Stimulated activated CD8-positive, alpha-beta memory T cell treated with anti-CD3 and anti-CD28 coated beads, Interleukin-12 subunit alpha, Interleukin-12 subunit beta, amount 100 ng/mL, for 1 hour (primary cell): Measurements from ENCODE around the gene ISY1.
"Not testable (repeated sequence)": the region's sequence is repeated elsewhere in the genome, so short reads cannot be mapped to it uniquely, and the experiment has no call there.

Experiments
- DNase-seq: peaks from one replicate; pipeline ENCODE4 v3.0.0-alpha.2; 2020; ENCODE audit warnings: low read depth

The ISY1 gene

GRCh38 chr3:129166579-129167332 lies 5.9 kb upstream of the ISY1 start:
- no peak for DNase-seq

GRCh38 chr3:129165594-129165993 lies 4.7 kb upstream of the ISY1 start:
- DNase-seq = not testable (repeated sequence)

GRCh38 chr3:129164500-129164899 lies 3.6 kb upstream of the ISY1 start:
- no peak for DNase-seq

- DNase-seq = no peak
Measured at GRCh38 chr3:129162729-129163579, 2.1 kb upstream of the ISY1 start.

GRCh38 chr3:129161860-129162271 lies 1.0 kb upstream of the ISY1 start:
- DNase-seq = no peak

GRCh38 chr3:129144786-129145185 lies 16.1 kb downstream of the ISY1 start:
- no peak for DNase-seq

- not testable (repeated sequence) for DNase-seq
Measured at GRCh38 chr3:129141011-129141410, 19.9 kb downstream of the ISY1 start.

- DNase-seq = no peak
Measured at GRCh38 chr3:129139911-129140310, 21.0 kb downstream of the ISY1 start.

- DNase-seq = not testable (repeated sequence)
Measured at GRCh38 chr3:129136275-129136674, 24.6 kb downstream of the ISY1 start.

- DNase-seq = no peak
Measured at GRCh38 chr3:129132097-129132866, 28.6 kb downstream of the ISY1 start.

GRCh38 chr3:129131465-129132088 lies 29.3 kb downstream of the ISY1 start:
- no peak for DNase-seq

- no peak for DNase-seq
Measured at GRCh38 chr3:129130291-129130813, 30.5 kb downstream of the ISY1 start.

GRCh38 chr3:129128357-129129155 lies 32.3 kb downstream of the ISY1 start:
- DNase-seq = no peak

GRCh38 chr3:129126726-129127280 lies 34.1 kb downstream of the ISY1 start:
- DNase-seq = no peak

- no peak for DNase-seq
Measured at GRCh38 chr3:129123314-129124060, 37.4 kb downstream of the ISY1 start.

GRCh38 chr3:129122412-129123011 lies 38.4 kb downstream of the ISY1 start:
- no peak for DNase-seq

- DNase-seq = peak; percentile 86
Measured at GRCh38 chr3:129121792-129122411, 39.0 kb downstream of the ISY1 start, which contains the start of gene RAB43. RAB43 (minus strand) TSS chr3:129121804; CDS start chr3:129121489, 315 bp downstream.

- DNase-seq = no peak
Measured at GRCh38 chr3:129121016-129121791, 39.7 kb downstream of the ISY1 start.
